ENCODE results near the gene NABP2. TPM values are rescaled to one million over a fixed set of nuclear protein-coding genes. Genes with fewer than 3 reads are reported as not detected.

Gene NABP2
- total RNA-seq, 1 donor from 2014 or later = 27.9 TPM

DNA sequence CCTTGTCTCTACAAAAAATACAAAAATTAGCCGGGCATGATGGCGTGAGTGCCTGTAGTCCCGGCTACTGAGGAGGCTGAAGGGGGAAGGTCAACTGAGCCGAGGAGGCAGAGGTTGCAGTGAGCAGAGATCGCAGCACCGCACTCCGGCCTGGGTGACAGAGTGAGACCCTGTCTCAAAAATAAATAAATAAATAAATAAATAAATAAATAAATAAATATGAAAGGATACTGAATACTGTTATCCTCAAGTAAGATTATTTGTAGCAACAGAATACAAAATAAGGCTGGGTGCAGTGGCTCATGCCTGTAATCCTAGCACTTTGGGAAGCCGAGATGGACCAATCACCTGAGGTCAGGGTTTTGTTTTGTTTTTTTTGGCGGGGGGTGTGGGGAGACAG, 4.3 kb upstream of the NABP2 start:
- H3K4me1 Mint-ChIP-seq = peaks cover 28% of the 10 kb centered on the region
- peaks cover 11% of the 10 kb centered on the region for H3K36me3 Mint-ChIP-seq
- peak overlapping the region; percentile 79 for H3K4me3 Mint-ChIP-seq
- no peak for TF ChIP-seq EZH2phosphoT487 (IDR thresholded peaks at IDR 0.05)
- no peak for TF ChIP-seq EZH2 (IDR thresholded peaks at IDR 0.05)
- TF ChIP-seq, protein P1, sequence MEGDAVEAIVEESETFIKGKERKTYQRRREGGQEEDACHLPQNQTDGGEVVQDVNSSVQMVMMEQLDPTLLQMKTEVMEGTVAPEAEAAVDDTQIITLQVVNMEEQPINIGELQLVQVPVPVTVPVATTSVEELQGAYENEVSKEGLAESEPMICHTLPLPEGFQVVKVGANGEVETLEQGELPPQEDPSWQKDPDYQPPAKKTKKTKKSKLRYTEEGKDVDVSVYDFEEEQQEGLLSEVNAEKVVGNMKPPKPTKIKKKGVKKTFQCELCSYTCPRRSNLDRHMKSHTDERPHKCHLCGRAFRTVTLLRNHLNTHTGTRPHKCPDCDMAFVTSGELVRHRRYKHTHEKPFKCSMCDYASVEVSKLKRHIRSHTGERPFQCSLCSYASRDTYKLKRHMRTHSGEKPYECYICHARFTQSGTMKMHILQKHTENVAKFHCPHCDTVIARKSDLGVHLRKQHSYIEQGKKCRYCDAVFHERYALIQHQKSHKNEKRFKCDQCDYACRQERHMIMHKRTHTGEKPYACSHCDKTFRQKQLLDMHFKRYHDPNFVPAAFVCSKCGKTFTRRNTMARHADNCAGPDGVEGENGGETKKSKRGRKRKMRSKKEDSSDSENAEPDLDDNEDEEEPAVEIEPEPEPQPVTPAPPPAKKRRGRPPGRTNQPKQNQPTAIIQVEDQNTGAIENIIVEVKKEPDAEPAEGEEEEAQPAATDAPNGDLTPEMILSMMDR (IDR thresholded peaks at IDR 0.05) = no peak
- no peak for DNase-seq (ENCODE audit: low spot score)
- H4K20me1 ChIP-seq (ENCODE audit: low read depth) = peaks cover 12% of the 10 kb centered on the region
- no peak overlapping the region for H2AFZ ChIP-seq (replicated peaks)
- H3K9ac ChIP-seq = no peak overlapping the region
- H3K4me1 ChIP-seq = peaks cover 18% of the 10 kb centered on the region
- H3K27ac ChIP-seq = no peak overlapping the region
- H3K79me2 ChIP-seq (ENCODE audit: low read depth) = peaks cover 63% of the 10 kb centered on the region
- H3K4me2 ChIP-seq = peak overlapping the region; percentile 98
- peaks cover 36% of the 10 kb centered on the region for H3F3A ChIP-seq (ENCODE audit: low read depth)
- peaks cover 2% of the 10 kb centered on the region for H3K9me3 Mint-ChIP-seq
- peaks cover 3% of the 10 kb centered on the region for H3K27me3 Mint-ChIP-seq (ENCODE audit: insufficient read depth, low read depth)
- H3K27me3 ChIP-seq = no peaks in the 10 kb centered on the region
- no peak overlapping the region for H3K4me3 ChIP-seq
- H3K36me3 ChIP-seq = no peaks in the 10 kb centered on the region
- H3K27ac Mint-ChIP-seq = no peak overlapping the region
- no peaks in the 10 kb centered on the region for H3K9me3 ChIP-seq (ENCODE audit: low read depth)

DNA sequence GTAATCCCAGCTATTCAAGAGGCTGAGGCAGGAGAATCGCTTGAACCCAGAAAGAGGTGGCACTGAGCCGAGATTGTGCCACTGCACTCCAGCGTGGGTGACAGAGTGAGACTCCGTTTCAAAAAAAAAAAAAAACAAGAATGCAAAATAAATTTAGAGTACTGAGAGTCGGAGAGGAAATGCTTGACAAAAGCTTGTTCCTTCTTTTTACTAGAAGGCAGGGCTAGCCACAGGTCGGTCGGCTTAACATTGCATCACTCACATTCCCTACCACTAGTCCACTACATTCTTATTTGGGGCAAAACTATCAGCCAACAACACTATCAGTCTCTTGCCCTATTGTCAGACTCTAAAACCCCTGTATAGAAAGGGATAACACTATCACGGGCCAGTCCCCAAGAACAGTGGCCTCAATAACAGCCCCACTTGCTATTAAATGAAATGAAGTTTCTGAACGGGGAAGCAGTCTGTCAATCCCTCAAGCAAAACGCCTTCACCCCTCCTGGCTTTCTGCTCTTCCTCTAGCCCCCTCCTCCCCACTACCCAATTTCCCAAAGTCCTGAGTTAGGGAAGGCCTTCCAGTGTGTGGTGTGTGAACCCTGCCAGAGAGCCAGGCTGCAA, 3.4 kb upstream of the NABP2 start:
- Histone ChIP-seq H4K20me1 (ENCODE audit: low read depth) (peaks cover 12% of the 10 kb centered on the region), H3K79me2 (ENCODE audit: low read depth) (peaks cover 69% of the 10 kb centered on the region), H2AFZ (replicated peaks) (peak overlapping the region; percentile 55), H3K27ac (peak overlapping the region; percentile 94), H3F3A (ENCODE audit: low read depth) (peaks cover 36% of the 10 kb centered on the region), H3K4me3 (peak overlapping the region; percentile 96), H3K9me3 (ENCODE audit: low read depth) (no peaks in the 10 kb centered on the region), H3K9ac (peak overlapping the region; percentile 71), H3K27me3 (no peaks in the 10 kb centered on the region), H3K36me3 (no peaks in the 10 kb centered on the region), H3K4me1 (peaks cover 22% of the 10 kb centered on the region), H3K4me2 (peak overlapping the region; percentile 98)
- peaks cover 36% of the 10 kb centered on the region for H3K4me1 Mint-ChIP-seq
- peak overlapping the region; percentile 97 for H3K27ac Mint-ChIP-seq
- TF ChIP-seq EZH2 (IDR thresholded peaks at IDR 0.05) = no peak
- TF ChIP-seq, protein P1 (IDR thresholded peaks at IDR 0.05) = no peak
- TF ChIP-seq EZH2phosphoT487 (IDR thresholded peaks at IDR 0.05) = no peak
- H3K27me3 Mint-ChIP-seq (ENCODE audit: insufficient read depth, low read depth) = peaks cover 3% of the 10 kb centered on the region
- H3K9me3 Mint-ChIP-seq = peaks cover 2% of the 10 kb centered on the region
- H3K4me3 Mint-ChIP-seq = peak overlapping the region; percentile 98
- H3K36me3 Mint-ChIP-seq = peaks cover 8% of the 10 kb centered on the region
- DNase-seq (ENCODE audit: low spot score) = no peak

DNA sequence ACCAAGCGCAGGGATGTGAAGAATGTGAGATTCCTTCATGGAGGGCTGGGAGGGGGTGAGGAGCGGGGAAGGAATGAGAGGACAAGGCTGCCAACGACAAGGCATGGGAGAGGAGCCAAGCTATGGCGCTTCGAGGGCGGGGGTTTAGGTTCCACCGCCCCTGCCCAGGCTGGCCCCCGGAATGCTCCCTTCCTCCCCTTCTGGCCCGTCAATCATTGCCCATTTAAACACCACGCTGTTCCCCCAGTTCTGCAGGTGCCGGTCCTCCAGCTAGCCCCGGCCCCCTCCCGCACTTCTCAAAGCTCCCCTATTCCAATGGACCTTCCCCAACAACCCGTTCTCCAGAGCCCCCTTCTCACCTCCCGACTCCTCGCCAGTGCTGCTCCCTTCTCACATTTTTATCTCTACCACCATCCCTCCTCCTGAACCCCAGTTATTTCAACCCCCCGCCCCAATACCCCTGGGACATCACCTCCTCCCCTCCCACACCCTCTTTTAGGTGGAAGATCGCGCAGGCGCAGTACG, 2.8 kb upstream of the NABP2 start:
- peaks cover 3% of the 10 kb centered on the region for H3K27me3 Mint-ChIP-seq (ENCODE audit: insufficient read depth, low read depth)

More for the DNA sequence above, 2.8 kb upstream of the NABP2 start:
- TF ChIP-seq EZH2phosphoT487 (IDR thresholded peaks at IDR 0.05) = no peak
- TF ChIP-seq, protein P1 (IDR thresholded peaks at IDR 0.05) = no peak
- no peak for TF ChIP-seq EZH2 (IDR thresholded peaks at IDR 0.05)
- Histone ChIP-seq H3K27me3 (no peaks in the 10 kb centered on the region), H3K27ac (peak overlapping the region; percentile 94), H3K9me3 (ENCODE audit: low read depth) (no peaks in the 10 kb centered on the region), H3K79me2 (ENCODE audit: low read depth) (peaks cover 69% of the 10 kb centered on the region), H3K4me2 (peak overlapping the region; percentile 98), H3K9ac (peak overlapping the region; percentile 71), H3K4me3 (peak overlapping the region; percentile 96), H3K4me1 (peaks cover 22% of the 10 kb centered on the region), H3F3A (ENCODE audit: low read depth) (peaks cover 36% of the 10 kb centered on the region), H3K36me3 (no peaks in the 10 kb centered on the region), H2AFZ (replicated peaks) (peak overlapping the region; percentile 55), H4K20me1 (ENCODE audit: low read depth) (peaks cover 12% of the 10 kb centered on the region)
- Mint-ChIP-seq H3K27ac (peak overlapping the region; percentile 97), H3K4me1 (peaks cover 36% of the 10 kb centered on the region), H3K36me3 (peaks cover 9% of the 10 kb centered on the region), H3K9me3 (peaks cover 2% of the 10 kb centered on the region), H3K4me3 (peak overlapping the region; percentile 98)
- peak; percentile 84 for DNase-seq (ENCODE audit: low spot score)
